Endothelial cell (in vitro differentiated cells): Measurements from ENCODE around the gene SH3BGRL. TPM values are rescaled to one million over a fixed set of nuclear protein-coding genes. Genes with fewer than 3 reads are reported as not detected.

Experiments
- DNase-seq: peaks from one replicate; pipeline ENCODE4 v3.0.0; 2021; ENCODE audit warnings: low spot score
- H3K27ac Mint-ChIP-seq: one replicate; pipeline ENCODE4 v1.8.0; 2021; ENCODE audit warnings: mixed read lengths, inconsistent platforms; ENCODE audit not compliant: unreplicated experiment
- H3K27me3 Mint-ChIP-seq: one replicate; pipeline ENCODE4 v1.8.0; 2021; ENCODE audit warnings: mild to moderate bottlenecking, moderate library complexity, mixed read lengths, inconsistent platforms; ENCODE audit not compliant: unreplicated experiment
- H3K36me3 Mint-ChIP-seq: one replicate; pipeline ENCODE4 v1.8.0; 2021; ENCODE audit warnings: mild to moderate bottlenecking, low read depth, mixed read lengths, inconsistent platforms; ENCODE audit not compliant: unreplicated experiment
- H3K4me1 Mint-ChIP-seq: one replicate; pipeline ENCODE4 v1.8.0; 2021; ENCODE audit warnings: mild to moderate bottlenecking, mixed read lengths, inconsistent platforms; ENCODE audit not compliant: unreplicated experiment
- H3K4me3 Mint-ChIP-seq: one replicate; pipeline ENCODE4 v1.8.0; 2021; ENCODE audit warnings: mild to moderate bottlenecking, mixed read lengths, inconsistent platforms; ENCODE audit not compliant: unreplicated experiment
- H3K9me3 Mint-ChIP-seq: one replicate; pipeline ENCODE4 v1.8.0; 2021; ENCODE audit warnings: mixed read lengths, inconsistent platforms; ENCODE audit not compliant: unreplicated experiment
- total RNA-seq: library from RNA; stranded (reverse); fragmentation: NEBNext Ultra II Directional; extraction: Animal tissue kit (Norgen Biotek cat#: 25700); gene quantifications from one replicate; pipeline ENCODE4 v1.2.1, GENCODE V29; 2021; ENCODE audit not compliant: unreplicated experiment
- TF ChIP-seq, protein P1 (sequence below): fragments of 200-600 bp; sonication (generic); IDR thresholded peaks from one replicate; pipeline ENCODE4 v1.5.0; 2021; ENCODE audit warnings: antibody characterized with exemption; ENCODE audit not compliant: unreplicated experiment

Gene SH3BGRL
- total RNA-seq, 1 donor from 2014 or later = 127 TPM

DNA sequence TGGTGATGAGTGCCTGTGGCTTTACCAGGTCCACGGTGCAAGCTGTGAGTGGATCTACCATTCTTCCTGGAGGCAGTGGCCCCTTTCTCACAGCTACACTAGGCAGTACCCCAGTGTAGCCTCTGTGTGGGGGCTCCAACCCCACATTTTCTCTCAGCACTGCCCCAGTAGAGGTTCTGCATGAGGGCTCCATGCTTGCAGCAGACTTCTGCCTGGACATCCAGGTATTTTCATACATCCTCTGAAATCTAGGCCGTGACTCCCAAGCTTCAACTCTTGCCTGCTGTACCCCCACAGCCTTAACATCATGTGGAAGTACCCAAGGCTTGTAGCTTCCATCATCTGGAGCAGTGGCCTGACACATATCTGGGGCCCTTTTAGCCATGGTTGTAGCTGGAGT lies 90.1 kb downstream of the SH3BGRL start:
- DNase-seq = no peak
- Mint-ChIP-seq H3K27me3 (peaks cover 3% of the 10 kb centered on the region), H3K4me3 (no peak overlapping the region), H3K4me1 (no peaks in the 10 kb centered on the region), H3K27ac (no peak overlapping the region), H3K36me3 (peaks cover 57% of the 10 kb centered on the region), H3K9me3 (peaks cover 15% of the 10 kb centered on the region)
- TF ChIP-seq, protein P1, sequence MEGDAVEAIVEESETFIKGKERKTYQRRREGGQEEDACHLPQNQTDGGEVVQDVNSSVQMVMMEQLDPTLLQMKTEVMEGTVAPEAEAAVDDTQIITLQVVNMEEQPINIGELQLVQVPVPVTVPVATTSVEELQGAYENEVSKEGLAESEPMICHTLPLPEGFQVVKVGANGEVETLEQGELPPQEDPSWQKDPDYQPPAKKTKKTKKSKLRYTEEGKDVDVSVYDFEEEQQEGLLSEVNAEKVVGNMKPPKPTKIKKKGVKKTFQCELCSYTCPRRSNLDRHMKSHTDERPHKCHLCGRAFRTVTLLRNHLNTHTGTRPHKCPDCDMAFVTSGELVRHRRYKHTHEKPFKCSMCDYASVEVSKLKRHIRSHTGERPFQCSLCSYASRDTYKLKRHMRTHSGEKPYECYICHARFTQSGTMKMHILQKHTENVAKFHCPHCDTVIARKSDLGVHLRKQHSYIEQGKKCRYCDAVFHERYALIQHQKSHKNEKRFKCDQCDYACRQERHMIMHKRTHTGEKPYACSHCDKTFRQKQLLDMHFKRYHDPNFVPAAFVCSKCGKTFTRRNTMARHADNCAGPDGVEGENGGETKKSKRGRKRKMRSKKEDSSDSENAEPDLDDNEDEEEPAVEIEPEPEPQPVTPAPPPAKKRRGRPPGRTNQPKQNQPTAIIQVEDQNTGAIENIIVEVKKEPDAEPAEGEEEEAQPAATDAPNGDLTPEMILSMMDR = no peak

DNA sequence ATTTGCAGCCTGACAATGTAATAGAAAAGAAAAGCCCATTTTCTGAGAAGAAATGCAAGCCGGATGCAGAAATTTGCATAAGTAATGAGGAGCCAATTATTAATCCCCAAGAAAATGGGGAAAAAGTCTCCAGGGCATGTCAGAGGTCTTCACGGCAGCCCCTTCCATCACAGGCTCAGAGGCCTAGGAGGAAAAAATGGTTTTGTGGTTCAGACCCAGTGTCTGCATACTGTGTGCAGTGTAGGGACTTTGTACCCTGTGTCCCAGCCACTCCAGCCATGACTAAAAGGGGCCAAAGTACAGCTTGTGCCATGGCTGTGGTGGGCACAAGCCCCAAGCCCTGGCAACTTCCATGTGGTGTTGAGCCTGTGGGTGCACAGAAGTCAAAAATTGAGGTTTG lies 92.2 kb downstream of the SH3BGRL start:
- peaks cover 3% of the 10 kb centered on the region for H3K27me3 Mint-ChIP-seq

DNA sequence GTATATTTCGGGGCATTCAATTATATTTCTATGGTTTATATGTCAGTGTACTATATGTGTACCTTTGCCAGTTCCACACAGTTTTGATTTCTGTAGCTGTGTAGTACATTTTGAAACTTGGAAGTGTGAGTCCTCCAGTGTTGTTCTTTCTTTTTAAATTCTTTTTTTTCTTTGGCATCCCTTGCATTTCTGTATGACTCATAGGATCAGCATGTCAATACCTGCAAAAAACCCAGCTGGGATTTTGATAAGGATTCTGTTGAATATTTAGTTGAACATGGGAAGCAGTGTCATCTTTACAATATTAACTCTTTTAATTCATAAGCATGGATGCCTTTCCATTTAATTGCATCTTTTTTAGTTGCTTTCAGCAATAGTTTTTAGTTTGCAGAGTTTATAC lies 100.0 kb downstream of the SH3BGRL start:
- H3K4me3 Mint-ChIP-seq = no peak overlapping the region
- no peaks in the 10 kb centered on the region for H3K4me1 Mint-ChIP-seq
- TF ChIP-seq, protein P1 = no peak
- no peaks in the 10 kb centered on the region for H3K9me3 Mint-ChIP-seq
- no peaks in the 10 kb centered on the region for H3K36me3 Mint-ChIP-seq
- H3K27me3 Mint-ChIP-seq = peaks cover 1% of the 10 kb centered on the region
- no peak overlapping the region for H3K27ac Mint-ChIP-seq
- no peak for DNase-seq

More for the DNA sequence above, 92.2 kb downstream of the SH3BGRL start:
- H3K9me3 Mint-ChIP-seq = peaks cover 15% of the 10 kb centered on the region
- no peak for DNase-seq
- H3K27ac Mint-ChIP-seq = no peak overlapping the region
- no peak overlapping the region for H3K4me3 Mint-ChIP-seq
- peaks cover 49% of the 10 kb centered on the region for H3K36me3 Mint-ChIP-seq
- TF ChIP-seq, protein P1 = no peak
- no peaks in the 10 kb centered on the region for H3K4me1 Mint-ChIP-seq

DNA sequence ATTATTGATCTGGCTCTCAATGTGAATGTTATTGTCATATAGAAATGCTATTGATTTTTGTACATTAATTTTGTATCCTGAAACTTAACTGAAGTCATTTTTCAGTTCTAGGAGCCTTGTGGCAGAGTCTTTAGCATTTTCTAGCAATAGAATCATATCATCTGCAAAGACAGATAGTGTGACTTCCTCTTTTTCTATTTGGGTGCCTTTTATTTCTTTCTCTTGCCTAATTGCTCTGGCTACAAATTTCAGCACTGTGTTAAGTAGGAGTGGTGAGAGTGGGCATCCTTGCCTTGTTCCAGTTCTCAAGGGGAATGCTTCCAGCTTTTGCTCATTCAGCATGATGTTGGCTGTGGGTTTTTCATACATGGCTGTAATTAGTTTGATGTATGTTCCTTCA lies 102.7 kb downstream of the SH3BGRL start:
- peaks cover 4% of the 10 kb centered on the region for H3K27me3 Mint-ChIP-seq
- H3K4me3 Mint-ChIP-seq = no peak overlapping the region
- no peak for DNase-seq
- H3K36me3 Mint-ChIP-seq = no peaks in the 10 kb centered on the region
- H3K9me3 Mint-ChIP-seq = no peaks in the 10 kb centered on the region
- no peaks in the 10 kb centered on the region for H3K4me1 Mint-ChIP-seq
- TF ChIP-seq, protein P1 = no peak
- H3K27ac Mint-ChIP-seq = no peak overlapping the region

DNA sequence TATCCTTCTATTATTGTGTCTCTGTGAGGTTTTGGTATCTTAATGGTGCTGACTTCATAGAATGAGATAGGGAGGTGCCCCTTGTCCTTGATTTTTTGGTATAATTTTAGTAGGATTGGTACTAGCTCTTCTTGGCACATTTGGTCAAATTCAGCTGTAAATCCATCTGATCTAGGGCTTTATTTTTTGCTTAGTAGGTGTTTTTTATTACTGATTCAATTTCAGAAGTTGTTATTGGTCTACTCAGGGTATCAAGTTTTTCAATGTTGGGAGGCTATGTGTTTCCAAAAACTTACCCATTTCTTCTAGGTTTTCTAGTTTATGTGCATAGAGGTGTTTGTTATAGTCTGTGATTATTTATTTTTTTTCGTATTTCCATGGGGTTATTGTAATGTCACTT lies 103.3 kb downstream of the SH3BGRL start:
- Mint-ChIP-seq H3K9me3 (no peaks in the 10 kb centered on the region), H3K27ac (no peak overlapping the region), H3K4me1 (no peaks in the 10 kb centered on the region), H3K27me3 (peaks cover 4% of the 10 kb centered on the region), H3K4me3 (no peak overlapping the region), H3K36me3 (no peaks in the 10 kb centered on the region)
- no peak for DNase-seq
- TF ChIP-seq, protein P1 = no peak
